ENCODE results near the gene OR2T4. TPM values are rescaled to one million over a fixed set of nuclear protein-coding genes. Genes with fewer than 3 reads are reported as not detected.

Gene OR2T4
- total RNA-seq, 1 donor from 2014 or later, result not detected

Other genes with a start within 250 kb of the OR2T4 start
- not detected for gene OR2M5, start 216.5 kb upstream of the OR2T4 start, total RNA-seq
- gene OR2M2, start 186.8 kb upstream of the OR2T4 start, total RNA-seq, result not detected
- not detected for gene OR2M3, start 164.4 kb upstream of the OR2T4 start, total RNA-seq
- gene OR2M4, start 130.2 kb upstream of the OR2T4 start, total RNA-seq, result not detected
- gene OR2T33, start 83.7 kb upstream of the OR2T4 start, total RNA-seq, result not detected
- not detected for gene OR2T12, start 58.2 kb upstream of the OR2T4 start, total RNA-seq
- not detected for gene OR2M7, start 37.1 kb upstream of the OR2T4 start, total RNA-seq
- not detected for gene OR14C36, start 12.9 kb upstream of the OR2T4 start, total RNA-seq
- not detected for gene OR2T6, start 14.1 kb downstream of the OR2T4 start, total RNA-seq
- not detected for gene OR2T1, start 41.4 kb downstream of the OR2T4 start, total RNA-seq
- gene OR2T2, start 84.0 kb downstream of the OR2T4 start, total RNA-seq, result not detected
- gene OR2T3, start 111.7 kb downstream of the OR2T4 start, total RNA-seq, result not detected
- not detected for gene OR2T5, start 126.9 kb downstream of the OR2T4 start, total RNA-seq
- not detected for gene OR2G6, start 146.4 kb downstream of the OR2T4 start, total RNA-seq
- gene OR2T29, start 201.1 kb downstream of the OR2T4 start, total RNA-seq, result not detected
- not detected for gene OR2T34, start 213.1 kb downstream of the OR2T4 start, total RNA-seq
- not detected for gene OR2T10, start 236.0 kb downstream of the OR2T4 start, total RNA-seq

All from left ventricle myocardium superior (tissue), 1 donor.